ENCODE results near the gene EIF2AK3. TPM values are rescaled to one million over a fixed set of nuclear protein-coding genes. Genes with fewer than 3 reads are reported as not detected.

The EIF2AK3 gene
- total RNA-seq, 1 donor from 2014 or later: 18.5 TPM

DNA sequence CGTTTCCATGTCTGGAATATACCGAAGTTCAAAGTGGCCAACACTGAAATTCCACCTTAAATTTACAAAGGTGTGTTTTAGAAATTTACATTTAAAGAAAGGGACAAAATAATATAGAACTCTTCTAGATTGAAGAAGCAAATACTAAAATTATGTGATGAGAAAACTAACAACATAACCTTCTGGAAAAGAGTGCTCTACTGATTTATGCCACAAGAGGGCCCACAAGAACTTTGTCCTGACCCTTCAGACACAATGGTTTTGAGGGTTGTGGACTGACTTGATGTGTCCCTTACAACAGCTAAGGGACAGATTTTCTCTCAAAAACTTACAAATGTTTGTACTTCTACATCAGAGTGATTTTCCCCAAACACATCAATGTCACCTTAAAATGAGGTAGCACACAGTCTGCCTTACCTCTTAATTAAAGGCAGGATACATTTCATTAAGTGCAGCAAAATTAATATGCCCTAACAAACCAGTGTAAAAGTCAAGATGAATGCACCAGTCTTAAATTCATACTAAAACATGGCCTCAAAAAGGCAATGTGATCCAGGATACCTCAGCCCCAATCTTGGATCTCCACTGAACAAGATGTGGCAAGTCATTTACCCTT is 36.2 kb downstream of the EIF2AK3 start:
- no peaks in the 10 kb centered on the region for H3K9me3 Mint-ChIP-seq (ENCODE audit: low read depth)
- TF ChIP-seq, protein P1, sequence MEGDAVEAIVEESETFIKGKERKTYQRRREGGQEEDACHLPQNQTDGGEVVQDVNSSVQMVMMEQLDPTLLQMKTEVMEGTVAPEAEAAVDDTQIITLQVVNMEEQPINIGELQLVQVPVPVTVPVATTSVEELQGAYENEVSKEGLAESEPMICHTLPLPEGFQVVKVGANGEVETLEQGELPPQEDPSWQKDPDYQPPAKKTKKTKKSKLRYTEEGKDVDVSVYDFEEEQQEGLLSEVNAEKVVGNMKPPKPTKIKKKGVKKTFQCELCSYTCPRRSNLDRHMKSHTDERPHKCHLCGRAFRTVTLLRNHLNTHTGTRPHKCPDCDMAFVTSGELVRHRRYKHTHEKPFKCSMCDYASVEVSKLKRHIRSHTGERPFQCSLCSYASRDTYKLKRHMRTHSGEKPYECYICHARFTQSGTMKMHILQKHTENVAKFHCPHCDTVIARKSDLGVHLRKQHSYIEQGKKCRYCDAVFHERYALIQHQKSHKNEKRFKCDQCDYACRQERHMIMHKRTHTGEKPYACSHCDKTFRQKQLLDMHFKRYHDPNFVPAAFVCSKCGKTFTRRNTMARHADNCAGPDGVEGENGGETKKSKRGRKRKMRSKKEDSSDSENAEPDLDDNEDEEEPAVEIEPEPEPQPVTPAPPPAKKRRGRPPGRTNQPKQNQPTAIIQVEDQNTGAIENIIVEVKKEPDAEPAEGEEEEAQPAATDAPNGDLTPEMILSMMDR (IDR thresholded peaks at IDR 0.05): peak; percentile 95
- no peak for DNase-seq (ENCODE audit: low spot score)
- H3K27ac Mint-ChIP-seq (ENCODE audit: unreplicated experiment): peak overlapping the region; percentile 70
- H3K36me3 Mint-ChIP-seq (ENCODE audit: low read depth): peaks cover 18% of the 10 kb centered on the region
- no peaks in the 10 kb centered on the region for H3K4me1 Mint-ChIP-seq (ENCODE audit: low read depth)
- H3K4me3 Mint-ChIP-seq (ENCODE audit: unreplicated experiment): no peak overlapping the region
- H3K27me3 Mint-ChIP-seq (ENCODE audit: low read depth): no peaks in the 10 kb centered on the region

DNA sequence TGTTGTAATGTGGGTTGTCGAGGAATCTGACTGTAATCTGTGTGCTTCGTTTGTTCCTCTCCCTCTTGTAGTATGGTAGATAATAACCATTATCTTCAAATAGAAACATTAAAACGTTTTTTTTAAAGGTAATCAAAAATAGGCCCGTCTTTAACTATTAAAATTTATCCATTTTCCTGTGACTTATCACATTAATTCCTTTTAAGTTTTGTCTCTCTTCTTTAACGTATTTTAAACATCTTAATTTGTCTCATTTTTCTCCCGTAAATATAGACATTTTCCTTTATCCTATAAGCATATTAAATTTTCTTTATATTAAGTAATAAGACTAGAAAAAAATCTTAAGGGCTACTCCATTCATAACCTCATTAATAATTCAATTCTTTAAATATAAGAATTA is 41.3 kb downstream of the EIF2AK3 start:
- Mint-ChIP-seq H3K9me3 (ENCODE audit: low read depth) (no peaks in the 10 kb centered on the region), H3K27ac (ENCODE audit: unreplicated experiment) (no peak overlapping the region), H3K36me3 (ENCODE audit: low read depth) (peaks cover 25% of the 10 kb centered on the region), H3K4me1 (ENCODE audit: low read depth) (no peaks in the 10 kb centered on the region), H3K4me3 (ENCODE audit: unreplicated experiment) (no peak overlapping the region), H3K27me3 (ENCODE audit: low read depth) (no peaks in the 10 kb centered on the region)
- TF ChIP-seq, protein P1 (IDR thresholded peaks at IDR 0.05): no peak
- DNase-seq (ENCODE audit: low spot score): no peak

DNA sequence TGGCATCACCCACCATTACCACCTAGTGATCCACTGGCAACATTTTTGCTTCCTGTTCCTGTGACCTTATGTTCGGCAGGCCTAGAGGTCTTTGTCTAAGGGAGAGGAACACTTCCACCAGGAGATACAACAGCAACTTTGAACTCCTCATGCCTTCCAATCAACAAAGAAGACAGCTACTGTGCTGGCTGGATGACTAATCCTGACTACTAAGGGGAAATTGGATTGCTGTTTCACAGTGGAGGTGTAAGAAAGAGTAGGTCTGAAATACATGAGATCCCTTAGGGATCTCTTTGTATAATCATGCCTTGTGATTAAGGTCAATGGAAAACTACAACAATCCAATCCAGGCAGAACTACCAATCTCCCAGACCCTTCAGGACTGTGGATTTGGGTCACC is 45.2 kb downstream of the EIF2AK3 start:
- H3K4me3 Mint-ChIP-seq (ENCODE audit: unreplicated experiment): no peak overlapping the region
- no peaks in the 10 kb centered on the region for H3K4me1 Mint-ChIP-seq (ENCODE audit: low read depth)
- H3K27me3 Mint-ChIP-seq (ENCODE audit: low read depth): no peaks in the 10 kb centered on the region
- H3K36me3 Mint-ChIP-seq (ENCODE audit: low read depth): peaks cover 18% of the 10 kb centered on the region
- no peaks in the 10 kb centered on the region for H3K9me3 Mint-ChIP-seq (ENCODE audit: low read depth)
- TF ChIP-seq, protein P1 (IDR thresholded peaks at IDR 0.05): no peak
- no peak for DNase-seq (ENCODE audit: low spot score)
- no peak overlapping the region for H3K27ac Mint-ChIP-seq (ENCODE audit: unreplicated experiment)

DNA sequence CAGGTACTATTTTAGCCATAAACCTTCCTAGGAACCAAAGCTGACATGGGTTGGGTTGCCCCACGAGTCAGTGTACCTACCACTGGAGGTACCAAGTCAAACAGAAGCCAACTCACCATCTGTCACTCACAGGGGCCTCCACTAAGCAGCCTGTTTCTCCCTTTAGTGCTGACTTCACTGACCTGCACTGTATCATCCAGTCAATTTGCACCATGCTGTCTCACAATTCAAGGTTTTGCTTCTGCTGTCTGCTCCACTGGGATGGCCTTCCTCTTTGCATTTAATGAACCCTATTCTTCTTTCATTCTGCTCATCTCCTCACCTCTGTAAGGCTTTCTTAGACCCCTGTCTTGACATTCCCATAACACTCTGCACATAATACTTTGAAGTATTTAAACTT is 47.2 kb downstream of the EIF2AK3 start:
- Mint-ChIP-seq H3K27me3 (ENCODE audit: low read depth) (no peaks in the 10 kb centered on the region), H3K9me3 (ENCODE audit: low read depth) (no peaks in the 10 kb centered on the region), H3K27ac (ENCODE audit: unreplicated experiment) (no peak overlapping the region), H3K4me3 (ENCODE audit: unreplicated experiment) (no peak overlapping the region), H3K36me3 (ENCODE audit: low read depth) (peaks cover 18% of the 10 kb centered on the region), H3K4me1 (ENCODE audit: low read depth) (no peaks in the 10 kb centered on the region)
- TF ChIP-seq, protein P1 (IDR thresholded peaks at IDR 0.05): no peak
- no peak for DNase-seq (ENCODE audit: low spot score)

DNA sequence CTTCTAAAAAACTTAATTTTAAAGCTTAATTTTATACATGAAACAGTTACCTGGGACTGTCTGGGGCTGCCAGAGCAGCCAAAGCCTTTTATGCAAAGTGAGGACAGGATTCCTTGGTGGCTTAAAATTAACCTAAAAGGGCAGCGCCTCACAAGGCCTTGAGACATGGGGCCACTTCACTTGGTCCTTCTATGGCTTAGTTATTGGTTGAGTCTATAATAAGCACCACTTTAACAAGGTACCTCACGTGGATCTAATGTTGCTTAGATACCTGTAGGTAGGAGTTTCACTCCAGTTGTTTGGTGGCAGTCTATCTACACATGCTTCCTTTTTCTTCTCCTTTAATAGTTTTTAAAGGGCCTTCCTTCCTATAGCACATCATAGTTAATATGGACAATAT is 51.6 kb downstream of the EIF2AK3 start:
- Mint-ChIP-seq H3K36me3 (ENCODE audit: low read depth) (peaks cover 32% of the 10 kb centered on the region), H3K27me3 (ENCODE audit: low read depth) (no peaks in the 10 kb centered on the region), H3K4me3 (ENCODE audit: unreplicated experiment) (no peak overlapping the region), H3K4me1 (ENCODE audit: low read depth) (peaks cover 20% of the 10 kb centered on the region), H3K27ac (ENCODE audit: unreplicated experiment) (no peak overlapping the region), H3K9me3 (ENCODE audit: low read depth) (no peaks in the 10 kb centered on the region)
- TF ChIP-seq, protein P1 (IDR thresholded peaks at IDR 0.05): no peak
- no peak for DNase-seq (ENCODE audit: low spot score)
